NCI-H1930 (cell line): ENCODE data around the gene C6orf15.

ENCODE experiments used
- DNase-seq, 2 experiments: peaks; one replicate each; lab custom pipeline; 2025; lab: John Stamatoyannopoulos, UW

The C6orf15 gene

GRCh38 chr6:31130751-31131150 is 18.4 kb upstream of the C6orf15 start:
- no peak for DNase-seq

DNA sequence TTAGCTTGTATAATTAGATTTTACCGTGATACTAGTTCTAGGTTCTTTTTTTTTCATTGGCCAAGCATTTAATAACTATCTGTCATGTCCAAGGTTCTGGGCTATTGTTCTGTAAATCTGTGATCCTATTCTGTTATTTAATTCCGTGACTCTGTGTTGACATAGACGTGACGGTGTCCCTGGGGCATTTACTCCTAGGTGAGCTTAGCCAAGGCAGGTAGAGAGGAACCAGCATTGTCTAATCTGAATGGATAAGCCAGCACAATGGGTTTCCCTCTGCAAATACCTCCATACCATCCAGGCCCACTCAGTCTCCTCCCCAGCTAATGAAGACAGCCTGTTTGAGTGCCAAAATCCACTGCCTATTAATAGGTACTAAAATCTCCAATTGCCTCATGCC is 16.8 kb upstream of the C6orf15 start:
- no peak for DNase-seq

- peak; percentile 19 to 47 for DNase-seq
These were observed 15.8 kb upstream of the C6orf15 start for GRCh38 chr6:31128093-31128676.

DNA sequence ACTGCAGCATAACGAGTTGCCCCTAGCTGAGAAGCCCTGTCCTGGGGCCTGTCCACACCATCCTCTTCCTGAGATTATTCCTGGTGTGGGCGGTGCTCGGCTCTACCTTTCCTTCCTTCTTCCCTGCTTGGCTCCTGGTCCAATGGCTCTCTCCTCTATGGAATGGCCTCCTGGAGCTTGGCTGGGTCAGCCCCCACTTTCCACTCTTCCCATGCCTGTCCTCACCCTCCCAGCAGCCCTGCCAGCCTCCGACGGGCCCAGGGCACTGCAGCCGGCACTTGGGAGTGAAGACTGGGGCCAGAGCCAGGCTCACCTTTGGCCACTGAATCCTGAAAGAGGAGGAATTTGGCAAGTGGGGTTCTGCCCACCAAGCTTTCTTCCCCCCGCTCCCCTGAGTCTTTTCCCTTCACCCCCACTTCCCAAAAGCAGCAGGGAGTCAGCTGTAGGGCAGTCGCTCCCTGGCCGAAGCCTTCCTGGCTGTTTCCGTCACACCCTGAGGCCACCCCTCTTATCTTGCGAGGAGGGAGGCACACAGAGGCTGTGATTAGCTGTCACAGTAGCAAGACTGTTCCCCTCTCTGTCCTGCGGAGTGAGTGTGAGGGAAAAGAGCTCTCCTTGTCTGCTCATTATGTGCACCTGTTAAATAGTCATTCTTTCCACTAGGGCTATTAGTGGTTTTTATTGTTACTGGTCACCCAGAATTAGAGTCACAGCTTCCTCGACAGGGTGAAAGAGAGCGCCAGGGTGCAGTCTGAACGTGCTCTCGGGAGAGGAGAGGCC is 14.2 kb upstream of the C6orf15 start:
- no peak for DNase-seq

- DNase-seq = no peak
These were observed 13.4 kb upstream of the C6orf15 start for GRCh38 chr6:31125586-31126363.

DNA sequence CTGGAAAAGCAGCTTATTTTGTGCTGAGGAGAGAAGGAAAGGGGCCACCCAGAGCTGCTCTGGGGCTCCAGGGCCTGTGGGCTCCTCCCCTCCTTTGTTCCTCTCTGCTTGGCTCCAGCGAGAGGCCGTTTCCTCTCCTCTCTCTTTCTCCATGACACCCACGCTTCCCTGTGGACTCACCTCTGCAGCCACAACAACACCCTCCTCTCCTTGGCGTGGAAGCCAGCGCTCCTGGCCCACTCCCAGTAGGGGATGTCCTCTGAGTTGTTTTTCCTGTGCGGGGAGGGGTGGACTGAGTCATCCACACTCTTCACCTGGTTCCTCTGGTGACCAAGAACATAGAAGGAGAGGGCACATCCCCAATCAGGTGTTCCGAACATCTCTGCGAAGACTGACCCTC is 12.8 kb upstream of the C6orf15 start:
- DNase-seq = no peak

- DNase-seq = no peak
These were observed 10.7 kb upstream of the C6orf15 start for GRCh38 chr6:31122791-31123706.

DNA sequence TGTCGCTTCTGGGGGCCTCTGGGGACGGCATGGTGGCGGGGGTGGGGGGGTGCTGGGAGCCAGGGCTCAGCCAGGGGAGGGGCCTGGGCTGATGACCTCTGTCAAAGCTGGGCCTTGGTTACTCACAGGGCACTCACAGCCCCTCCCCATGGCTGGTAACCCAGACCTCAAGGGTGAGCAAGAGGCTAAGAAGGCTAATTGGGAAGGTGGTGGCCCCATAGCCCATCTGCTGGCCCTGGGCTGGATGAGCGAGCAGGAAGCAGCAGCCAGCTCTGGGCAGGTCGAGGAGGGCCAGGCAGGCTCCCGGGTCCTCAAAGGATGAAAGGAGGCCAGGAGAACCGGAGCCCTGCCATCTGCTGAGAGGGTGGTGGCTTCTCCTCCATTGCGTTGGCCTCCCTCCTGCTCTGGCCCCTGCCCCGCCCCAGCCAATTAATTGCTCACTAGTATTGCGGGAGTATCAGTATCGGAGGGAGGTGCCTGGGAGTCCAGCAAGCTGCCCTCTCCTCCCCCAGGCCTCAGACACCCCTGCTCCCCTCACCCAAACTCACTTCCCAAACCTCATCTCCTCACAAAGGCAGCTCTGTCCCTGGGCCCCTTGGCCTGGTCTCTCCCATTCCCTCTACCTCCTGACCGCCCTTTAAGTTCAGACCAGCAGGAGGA is 8.9 kb upstream of the C6orf15 start:
- no peak for DNase-seq

DNA sequence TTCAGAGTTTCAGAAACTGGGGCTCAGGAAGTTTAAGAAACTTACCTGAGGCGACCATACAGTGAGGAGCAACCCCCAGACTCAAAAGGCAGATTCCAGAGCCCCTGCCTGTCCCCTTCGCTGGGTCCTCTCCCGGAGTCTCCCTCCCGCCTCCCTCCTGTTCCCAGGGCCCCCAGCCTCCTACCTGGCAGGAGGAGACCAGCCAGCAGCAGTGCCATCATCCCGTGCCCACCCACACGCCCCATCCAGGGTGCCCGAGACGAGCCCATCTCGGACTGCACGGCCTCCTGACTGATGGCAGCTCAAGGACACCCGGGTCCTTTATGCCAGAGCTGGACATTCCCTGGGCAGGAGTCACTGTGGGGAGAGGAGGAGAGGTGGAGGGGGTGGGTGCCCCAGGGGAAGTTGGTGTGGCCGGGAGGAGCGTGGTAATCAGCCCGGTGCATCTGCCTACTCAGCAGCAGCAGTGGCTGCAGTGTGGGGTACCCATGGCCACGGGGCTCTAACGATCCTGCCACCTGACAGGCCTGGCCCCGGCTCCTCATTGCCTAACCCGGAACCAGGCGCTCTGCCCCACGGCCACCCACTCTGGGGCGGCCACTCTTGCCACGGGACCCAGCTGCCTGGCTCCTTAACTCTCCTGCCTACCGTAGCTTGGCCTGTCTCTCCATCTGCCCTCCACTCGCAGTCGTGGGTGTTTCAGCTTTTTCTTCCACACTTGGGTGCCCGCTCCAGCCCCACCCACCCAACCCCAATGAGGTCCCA is 8.0 kb upstream of the C6orf15 start, which contains the start of gene CDSN:
Gene CDSN, minus strand, starts transcription at position 296 of the 765 bp plus-strand sequence. Its CDS starts 27 bp downstream, at position 269.
- DNase-seq = no peak

DNA sequence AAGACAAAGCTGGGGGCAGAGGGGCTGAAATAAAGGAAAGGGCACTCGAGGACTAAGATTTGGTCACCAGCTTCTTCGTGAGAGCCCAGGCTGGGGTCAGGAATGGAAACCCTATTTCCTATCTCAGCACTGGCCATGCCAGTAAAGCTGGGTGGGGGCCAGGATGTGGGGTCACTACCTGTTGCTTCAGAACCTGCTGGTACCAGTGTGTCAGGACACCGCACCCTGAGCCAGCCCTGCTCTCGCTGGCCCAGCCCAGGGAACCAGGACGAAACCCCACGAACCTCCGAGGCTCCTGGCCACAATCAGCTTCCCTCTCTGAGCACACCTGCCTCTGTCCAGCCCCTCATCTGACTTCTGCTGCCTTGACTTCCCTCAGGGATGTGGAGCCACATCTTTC is 5.8 kb upstream of the C6orf15 start:
- DNase-seq = no peak

DNA sequence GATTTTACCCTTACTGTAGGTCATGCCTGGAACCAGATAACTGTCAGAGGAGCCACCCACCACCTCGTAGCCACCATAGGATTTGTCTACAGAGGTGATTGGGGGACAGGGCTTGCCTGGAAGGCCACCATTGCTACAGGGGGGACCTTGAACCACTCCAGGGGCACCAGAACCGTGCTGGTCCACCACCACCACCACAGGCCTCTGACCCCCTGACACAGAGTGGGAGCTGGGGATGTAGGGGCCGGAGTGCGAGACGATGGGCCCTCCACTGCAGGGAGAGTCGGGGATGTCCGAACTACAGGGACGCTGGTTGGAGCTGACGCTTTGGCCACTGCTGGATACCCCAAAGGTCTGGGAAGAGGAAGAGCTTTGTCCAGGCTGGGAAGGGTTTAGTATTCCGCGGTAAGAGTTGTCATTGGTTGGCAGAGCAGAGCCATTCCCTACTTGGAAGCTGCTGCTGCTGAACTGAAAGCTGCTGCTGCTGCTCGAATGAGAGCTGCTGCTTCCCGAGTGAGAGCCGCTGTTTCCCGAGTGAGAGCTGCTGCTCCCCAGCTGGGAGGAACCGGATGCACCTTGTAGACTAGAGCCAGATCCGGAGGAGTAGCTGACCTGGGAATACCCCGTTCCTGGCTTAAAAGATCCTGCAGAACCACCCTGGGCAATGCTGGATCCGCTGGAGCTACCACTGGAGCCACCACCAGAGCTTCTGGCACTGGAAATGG is 4.4 kb upstream of the C6orf15 start:
- no peak for DNase-seq

DNA sequence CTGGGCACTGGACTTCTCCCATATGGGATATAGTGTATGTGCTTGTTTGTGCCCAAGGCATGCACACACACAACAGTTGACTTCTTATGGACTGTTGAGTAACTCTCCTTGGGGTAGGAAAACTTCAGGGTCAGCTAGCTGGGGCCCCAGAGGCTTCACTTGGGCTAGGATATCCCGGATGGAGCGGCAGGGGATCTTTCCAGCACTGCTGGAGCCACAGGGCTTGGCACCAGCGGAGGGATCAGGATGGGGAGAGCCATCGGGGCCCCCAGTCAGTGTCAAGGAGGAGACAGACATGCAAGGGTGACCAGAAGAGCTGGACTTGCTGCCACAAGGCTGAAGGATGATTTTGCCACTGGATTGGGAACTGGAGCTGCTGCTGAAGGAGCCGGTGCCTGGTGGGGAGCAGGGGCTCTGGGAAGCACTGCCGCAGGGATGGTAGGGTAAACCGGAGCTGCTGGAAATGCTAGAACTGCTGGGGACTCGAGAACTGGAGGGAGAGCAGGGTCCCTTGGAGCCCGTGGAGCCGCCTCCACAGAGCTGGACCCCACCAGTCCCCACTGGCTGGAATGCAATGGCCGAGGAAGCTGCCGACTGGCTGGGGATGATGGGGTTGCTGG is 3.7 kb upstream of the C6orf15 start:
- DNase-seq = no peak

DNA sequence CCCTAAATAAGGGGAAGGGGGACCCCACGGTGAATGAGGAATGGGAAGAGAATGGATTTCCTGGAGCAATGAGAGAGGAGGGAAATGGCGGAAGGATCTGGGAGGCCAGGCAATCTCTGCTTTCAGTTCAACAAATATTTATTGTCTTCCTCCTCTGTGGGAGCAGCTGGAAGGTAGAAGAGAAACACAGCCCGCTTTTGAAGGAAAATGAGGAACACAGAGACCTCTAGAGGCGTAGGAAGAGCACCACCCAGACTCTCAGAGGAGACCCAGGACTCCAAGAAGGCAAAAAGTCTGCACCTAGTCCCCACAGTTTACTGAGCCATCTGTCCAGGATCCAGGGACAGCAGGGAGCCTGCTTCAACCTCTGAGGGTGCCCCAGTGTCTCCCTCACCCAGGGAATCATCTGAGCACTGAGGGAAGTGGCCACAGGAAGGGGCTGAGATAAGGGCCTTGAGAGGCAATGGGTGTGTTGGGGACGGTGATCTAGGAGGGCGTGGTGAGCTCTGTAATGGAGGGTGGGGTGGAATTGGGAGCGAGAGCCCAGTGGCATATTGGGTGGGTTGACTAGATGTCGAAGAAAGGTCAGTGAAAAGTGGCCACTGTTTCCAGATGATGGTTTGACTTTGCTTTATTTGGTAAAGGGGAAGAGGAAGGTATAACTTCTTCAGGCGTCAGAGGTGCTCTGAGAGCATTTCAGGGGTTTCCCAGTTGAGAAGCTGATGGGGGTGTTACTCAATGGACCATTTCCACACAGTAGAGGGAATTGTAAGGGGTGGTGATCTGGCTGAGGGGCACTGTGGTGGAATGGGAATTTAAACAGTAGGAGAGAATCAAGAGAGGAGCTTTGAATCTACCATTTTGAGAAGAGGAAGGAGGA is 2.8 kb upstream of the C6orf15 start:
- peak in 1 of 2 experiments; percentile 13 for DNase-seq

- no peak for DNase-seq
These were observed 2.1 kb upstream of the C6orf15 start, which contains the start of gene PSORS1C1 for GRCh38 chr6:31114541-31114878. Gene PSORS1C1, plus strand, starts transcription at chr6:31114800. Its CDS starts 14,833 bp downstream, at chr6:31129633.

DNA sequence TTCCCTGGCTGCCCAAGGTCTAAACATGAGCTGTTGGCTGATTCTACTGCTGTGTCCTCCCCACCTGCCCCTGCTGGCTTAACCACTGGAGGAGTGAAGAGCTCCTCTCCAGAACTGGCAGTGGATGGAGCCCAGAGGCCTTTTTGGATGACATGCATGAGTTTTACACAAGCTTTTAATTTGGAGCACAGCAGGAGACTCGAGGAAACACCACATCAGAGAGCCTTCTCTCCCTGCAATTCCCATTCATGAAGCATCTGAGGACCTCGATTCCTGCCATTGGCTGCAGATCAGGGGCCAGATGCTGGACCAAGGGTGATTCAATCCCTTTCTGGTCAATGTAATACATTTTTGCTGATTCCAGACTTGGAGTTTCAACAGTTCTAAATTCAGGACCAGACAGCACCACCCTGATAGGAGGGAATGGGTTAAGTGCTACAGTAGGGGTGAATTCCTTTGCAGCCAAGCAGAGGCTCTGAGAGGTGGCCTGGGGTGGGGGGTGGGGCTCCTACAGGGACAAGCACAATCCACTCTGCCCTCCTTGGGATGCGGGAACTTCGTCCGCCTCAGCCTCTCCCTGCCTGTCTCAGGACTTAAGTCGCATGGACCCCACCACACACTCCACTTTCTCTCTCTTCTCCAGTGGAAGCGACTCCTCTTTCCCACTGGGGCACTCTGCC is 1.6 kb upstream of the C6orf15 start:
- DNase-seq = no peak

DNA sequence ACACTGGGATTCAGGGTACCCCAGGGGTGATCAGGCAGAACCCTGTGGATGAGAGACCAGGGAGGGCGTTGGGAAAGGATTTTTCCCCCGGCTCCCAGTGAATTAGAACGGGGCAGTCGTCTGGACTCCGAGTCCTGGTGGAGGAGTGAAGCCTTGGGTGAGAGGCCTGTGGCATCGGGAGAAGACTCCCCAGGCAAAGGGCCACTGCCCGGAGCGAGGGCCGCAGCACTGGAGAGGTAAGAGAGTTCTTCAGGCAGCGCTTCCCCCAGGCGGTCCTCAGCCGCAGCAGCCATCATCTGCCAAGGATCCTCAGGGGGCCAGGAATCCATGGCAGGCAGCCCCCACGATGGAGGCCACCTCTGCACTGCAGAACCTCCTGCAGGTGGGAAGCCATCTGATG is 663 bp downstream of the C6orf15 start:
- DNase-seq = no peak

GRCh38 chr6:31110825-31111582 is 1.4 kb downstream of the C6orf15 start:
- DNase-seq = no peak
